Fibroblast of the aortic adventitia (primary cell): ENCODE data around the gene CYTH4. TPM values are rescaled to one million over a fixed set of nuclear protein-coding genes. Genes with fewer than 3 reads are reported as not detected.

Experiments
- DNase-seq: peaks from one replicate; pipeline ENCODE4 v3.0.0-alpha.2; 2010; ENCODE audit warnings: low read depth
- H3K4me3 ChIP-seq: 2 replicates; pipeline ENCODE4 v1.5.1; 2011; ENCODE audit warnings: low read depth, mild to moderate bottlenecking, control low read depth, low read length, moderate library complexity
- total RNA-seq: library from RNA; depleted of rRNA; stranded (reverse); fragments of >200 nt; gene quantifications from 2 replicates; pipeline ENCODE4 v1.2.3, GENCODE V29; 2012; ENCODE audit warnings: low replicate concordance
- TF ChIP-seq, protein P1 (sequence below): IDR thresholded peaks from 2 replicates; pipeline ENCODE4 v1.5.1; 2011; ENCODE audit warnings: mild to moderate bottlenecking, low read length, control low read depth, inconsistent platforms; ENCODE audit not compliant: insufficient read depth

CYTH4 gene
- total RNA-seq, 1 donor, result 0.72 TPM

DNA sequence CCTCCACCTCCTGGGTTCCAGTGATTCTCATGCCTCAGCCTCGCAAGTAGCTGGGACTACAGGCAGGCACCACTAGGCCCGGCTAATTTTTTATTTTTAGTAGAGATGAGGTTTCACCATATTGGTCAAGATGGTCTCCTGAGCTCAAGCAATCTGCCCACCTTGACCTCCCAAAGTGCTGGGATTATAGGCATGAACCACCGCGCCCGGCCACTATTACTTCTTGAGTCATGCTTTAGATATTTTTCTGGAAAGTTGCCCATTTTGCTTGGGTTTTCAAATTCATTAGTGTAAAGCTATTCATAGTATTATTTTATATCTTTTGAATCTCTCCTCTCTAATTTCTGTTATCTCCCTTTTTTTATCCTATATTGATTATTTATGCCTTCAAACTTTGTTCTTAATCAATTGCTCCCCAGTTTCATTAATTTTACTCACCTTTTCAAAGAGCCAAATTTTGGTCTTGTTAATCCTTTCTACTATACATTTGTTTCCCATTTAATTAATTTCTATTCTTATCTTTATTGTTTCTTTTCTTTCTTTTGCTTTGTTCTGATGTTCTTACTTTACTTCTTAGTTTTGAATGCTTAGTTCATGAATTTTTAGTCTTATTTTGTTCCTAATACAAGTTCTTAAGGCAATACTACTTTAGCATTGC is 28.0 kb upstream of the CYTH4 start:
- TF ChIP-seq, protein P1, sequence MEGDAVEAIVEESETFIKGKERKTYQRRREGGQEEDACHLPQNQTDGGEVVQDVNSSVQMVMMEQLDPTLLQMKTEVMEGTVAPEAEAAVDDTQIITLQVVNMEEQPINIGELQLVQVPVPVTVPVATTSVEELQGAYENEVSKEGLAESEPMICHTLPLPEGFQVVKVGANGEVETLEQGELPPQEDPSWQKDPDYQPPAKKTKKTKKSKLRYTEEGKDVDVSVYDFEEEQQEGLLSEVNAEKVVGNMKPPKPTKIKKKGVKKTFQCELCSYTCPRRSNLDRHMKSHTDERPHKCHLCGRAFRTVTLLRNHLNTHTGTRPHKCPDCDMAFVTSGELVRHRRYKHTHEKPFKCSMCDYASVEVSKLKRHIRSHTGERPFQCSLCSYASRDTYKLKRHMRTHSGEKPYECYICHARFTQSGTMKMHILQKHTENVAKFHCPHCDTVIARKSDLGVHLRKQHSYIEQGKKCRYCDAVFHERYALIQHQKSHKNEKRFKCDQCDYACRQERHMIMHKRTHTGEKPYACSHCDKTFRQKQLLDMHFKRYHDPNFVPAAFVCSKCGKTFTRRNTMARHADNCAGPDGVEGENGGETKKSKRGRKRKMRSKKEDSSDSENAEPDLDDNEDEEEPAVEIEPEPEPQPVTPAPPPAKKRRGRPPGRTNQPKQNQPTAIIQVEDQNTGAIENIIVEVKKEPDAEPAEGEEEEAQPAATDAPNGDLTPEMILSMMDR, result no peak
- H3K4me3 ChIP-seq, result no peak overlapping the region
- DNase-seq, result peak; percentile 78

DNA sequence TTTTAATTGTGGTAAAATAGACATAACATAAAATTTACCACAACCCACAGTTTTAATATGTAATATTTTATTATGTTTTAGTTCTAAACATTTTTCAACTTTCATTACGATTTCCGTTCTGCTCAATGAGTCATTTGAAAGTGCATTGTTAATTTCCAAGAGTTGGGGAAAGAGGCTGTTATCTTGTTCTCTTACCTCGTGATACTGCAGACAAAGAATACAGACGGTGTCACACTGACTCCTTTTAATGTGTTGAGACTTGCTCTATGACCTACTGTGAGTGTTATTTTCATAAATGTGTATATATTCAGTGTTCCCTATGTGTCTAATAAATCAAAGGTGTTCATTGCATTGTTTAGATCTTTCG is 27.5 kb upstream of the CYTH4 start:
- peak; percentile 76 for DNase-seq
- TF ChIP-seq, protein P1, result no peak
- no peak overlapping the region for H3K4me3 ChIP-seq

DNA sequence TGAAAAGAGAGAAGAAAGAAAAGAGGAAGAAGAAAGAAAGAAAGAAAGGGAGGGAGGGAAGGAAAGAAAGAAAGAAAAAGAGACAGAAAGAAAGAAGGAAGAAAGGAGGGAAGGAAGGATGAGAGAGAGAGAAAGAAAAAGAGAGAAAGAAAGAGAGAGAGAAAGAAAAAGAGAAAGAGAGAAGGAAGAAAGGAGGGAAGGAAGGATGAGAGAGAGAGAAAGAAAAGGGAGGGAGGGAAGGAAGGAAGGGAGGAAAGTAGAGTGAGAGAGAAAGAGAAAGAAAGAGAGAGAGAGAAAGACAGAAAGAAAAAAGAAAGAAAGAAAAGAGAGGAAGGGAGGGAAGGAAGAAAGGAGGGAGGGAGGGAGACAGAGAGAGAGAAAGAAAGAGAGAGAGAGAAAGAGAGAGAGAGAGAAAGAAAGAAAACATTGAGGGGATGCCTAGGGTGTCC is 26.7 kb upstream of the CYTH4 start:
- DNase-seq, result no peak
- H3K4me3 ChIP-seq, result no peak overlapping the region
- TF ChIP-seq, protein P1, result no peak

DNA sequence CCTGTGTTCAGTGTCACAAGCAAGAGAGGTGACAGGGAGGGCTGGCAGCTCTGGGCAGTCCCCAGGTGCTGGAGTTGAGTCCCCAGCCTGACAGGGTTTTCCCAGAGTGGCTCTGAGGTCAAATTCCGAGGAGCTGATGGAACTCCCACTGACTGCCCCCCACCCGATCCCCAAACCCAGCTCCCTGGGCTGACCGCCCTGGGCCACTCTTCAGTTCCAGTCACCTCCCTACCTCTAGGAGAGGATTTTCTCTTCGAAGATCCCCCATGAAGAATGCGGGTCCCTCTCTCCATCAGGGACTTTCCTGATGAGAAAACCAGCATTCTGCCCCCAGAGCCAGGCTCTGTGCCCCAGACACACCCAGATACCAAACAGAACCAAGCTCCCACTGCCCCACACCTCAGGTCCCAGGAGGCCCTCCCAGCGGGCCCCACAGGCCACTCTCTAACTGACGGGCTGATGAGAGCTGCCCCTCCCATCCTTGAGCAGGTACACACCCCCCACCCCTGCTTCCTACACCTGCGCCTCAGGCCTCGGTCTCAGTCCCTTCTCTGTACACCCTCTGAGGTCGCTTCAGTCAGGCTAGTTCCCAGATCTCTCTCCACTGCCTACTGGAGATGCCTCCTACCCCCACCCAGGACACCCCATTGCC is 26.1 kb upstream of the CYTH4 start:
- TF ChIP-seq, protein P1, result no peak

DNA sequence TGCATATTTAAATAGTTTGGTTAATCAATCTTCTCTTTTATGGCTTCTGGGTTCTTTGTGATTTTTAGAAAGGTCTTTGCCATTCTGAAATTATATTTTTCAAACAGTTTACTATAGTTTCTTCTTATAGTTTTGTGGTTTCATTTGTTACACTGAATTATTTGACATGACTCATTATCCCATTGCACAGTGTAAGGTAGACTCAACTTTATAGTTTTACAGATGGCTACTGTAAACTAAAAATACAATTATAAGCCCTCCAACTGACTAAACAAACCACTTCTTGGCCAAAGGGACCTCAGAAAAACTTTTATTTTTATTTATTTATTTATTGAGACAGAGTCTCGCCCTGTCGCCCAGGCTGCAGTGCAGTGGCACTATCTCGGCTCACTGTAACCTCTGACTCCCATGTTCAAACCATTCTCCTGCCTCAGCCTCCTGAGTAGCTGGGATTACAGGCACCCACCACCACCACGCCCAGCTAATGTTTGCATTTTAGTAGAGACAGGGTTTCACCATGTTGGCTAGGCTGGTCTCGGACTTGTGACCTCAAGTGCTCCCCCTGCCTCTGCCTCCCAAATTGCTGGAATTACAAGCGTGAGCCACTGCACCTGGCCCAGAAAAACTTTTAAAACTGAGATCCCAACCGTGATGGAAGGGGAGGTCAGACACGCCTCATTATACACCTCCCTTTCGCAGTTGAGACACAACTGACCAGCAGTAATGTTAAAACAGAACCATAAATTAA is 24.1 kb upstream of the CYTH4 start:
- H3K4me3 ChIP-seq, result no peak overlapping the region
- TF ChIP-seq, protein P1, result no peak
- no peak for DNase-seq

More for the DNA sequence above, 26.1 kb upstream of the CYTH4 start:
- no peak for DNase-seq
- no peak overlapping the region for H3K4me3 ChIP-seq

DNA sequence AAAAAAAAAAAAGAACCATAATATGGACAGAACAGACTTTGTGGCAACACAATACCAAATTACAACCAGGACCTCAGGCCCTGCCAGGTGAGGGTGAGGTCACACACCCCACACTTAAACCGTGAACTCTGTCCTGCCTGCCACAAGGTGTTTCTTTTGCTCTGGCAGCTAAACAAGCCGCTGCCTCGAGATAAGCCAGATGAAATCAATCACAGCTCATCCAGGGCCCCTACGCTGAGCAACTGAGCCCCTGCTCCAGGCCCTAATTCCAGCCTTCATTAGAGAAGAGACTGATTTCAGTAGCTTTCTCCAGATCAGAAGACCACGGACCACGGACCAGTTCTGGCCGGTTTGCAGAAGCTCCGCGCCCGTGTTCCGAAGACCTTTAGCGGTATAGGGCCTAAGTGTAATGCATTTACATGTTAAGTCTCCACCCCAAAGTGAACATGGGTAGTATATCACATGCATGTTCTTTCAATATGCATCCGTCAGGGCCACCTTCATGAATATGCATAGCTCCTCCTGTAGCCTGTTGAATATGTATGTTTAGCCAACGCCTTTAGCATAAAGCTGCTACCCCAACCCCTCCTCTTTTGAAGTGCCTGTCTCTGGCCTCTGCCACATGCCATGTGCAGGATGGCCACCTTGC is 23.4 kb upstream of the CYTH4 start:
- no peak for DNase-seq
- no peak overlapping the region for H3K4me3 ChIP-seq
- TF ChIP-seq, protein P1, result no peak
